ENCODE results near the gene NDE1.

Gene NDE1

GRCh38 chr16:15772579-15773293 lies 122.7 kb downstream of the NDE1 start:
- in situ Hi-C loops (cut with MboI; ENCODE audit: low sequenced_read_pairs, unreplicated experiment) = loop anchor here (10.0 kb wide), 2 partner anchors 362 to 422 kb away; no protein-coding TSS in a partner anchor
- TF ChIP-seq, protein P1, sequence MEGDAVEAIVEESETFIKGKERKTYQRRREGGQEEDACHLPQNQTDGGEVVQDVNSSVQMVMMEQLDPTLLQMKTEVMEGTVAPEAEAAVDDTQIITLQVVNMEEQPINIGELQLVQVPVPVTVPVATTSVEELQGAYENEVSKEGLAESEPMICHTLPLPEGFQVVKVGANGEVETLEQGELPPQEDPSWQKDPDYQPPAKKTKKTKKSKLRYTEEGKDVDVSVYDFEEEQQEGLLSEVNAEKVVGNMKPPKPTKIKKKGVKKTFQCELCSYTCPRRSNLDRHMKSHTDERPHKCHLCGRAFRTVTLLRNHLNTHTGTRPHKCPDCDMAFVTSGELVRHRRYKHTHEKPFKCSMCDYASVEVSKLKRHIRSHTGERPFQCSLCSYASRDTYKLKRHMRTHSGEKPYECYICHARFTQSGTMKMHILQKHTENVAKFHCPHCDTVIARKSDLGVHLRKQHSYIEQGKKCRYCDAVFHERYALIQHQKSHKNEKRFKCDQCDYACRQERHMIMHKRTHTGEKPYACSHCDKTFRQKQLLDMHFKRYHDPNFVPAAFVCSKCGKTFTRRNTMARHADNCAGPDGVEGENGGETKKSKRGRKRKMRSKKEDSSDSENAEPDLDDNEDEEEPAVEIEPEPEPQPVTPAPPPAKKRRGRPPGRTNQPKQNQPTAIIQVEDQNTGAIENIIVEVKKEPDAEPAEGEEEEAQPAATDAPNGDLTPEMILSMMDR (IDR thresholded peaks at IDR 0.05; ENCODE audit: borderline replicate concordance, control extremely low read depth, extremely low read depth, insufficient read depth, missing control alignments) = no peak
- no peak for DNase-seq (ENCODE audit: low spot score)

- TF ChIP-seq, protein P1 (IDR thresholded peaks at IDR 0.05; ENCODE audit: borderline replicate concordance, control extremely low read depth, extremely low read depth, insufficient read depth, missing control alignments) = no peak
- in situ Hi-C loops (cut with MboI; ENCODE audit: low sequenced_read_pairs, unreplicated experiment) = loop anchor here (10.0 kb wide), 2 partner anchors 361 to 421 kb away; no protein-coding TSS in a partner anchor
Observed at GRCh38 chr16:15773968-15774367, 123.9 kb downstream of the NDE1 start.

GRCh38 chr16:15775209-15775608 lies 125.2 kb downstream of the NDE1 start:
- TF ChIP-seq, protein P1 (IDR thresholded peaks at IDR 0.05; ENCODE audit: borderline replicate concordance, control extremely low read depth, extremely low read depth, insufficient read depth, missing control alignments) = no peak
- in situ Hi-C loops (cut with MboI; ENCODE audit: low sequenced_read_pairs, unreplicated experiment) = loop anchor here (10.0 kb wide), 2 partner anchors 360 to 420 kb away; no protein-coding TSS in a partner anchor
- DNase-seq (ENCODE audit: low spot score) = no peak

More at GRCh38 chr16:15773968-15774367, 123.9 kb downstream of the NDE1 start:
- DNase-seq (ENCODE audit: low spot score) = no peak

DNA sequence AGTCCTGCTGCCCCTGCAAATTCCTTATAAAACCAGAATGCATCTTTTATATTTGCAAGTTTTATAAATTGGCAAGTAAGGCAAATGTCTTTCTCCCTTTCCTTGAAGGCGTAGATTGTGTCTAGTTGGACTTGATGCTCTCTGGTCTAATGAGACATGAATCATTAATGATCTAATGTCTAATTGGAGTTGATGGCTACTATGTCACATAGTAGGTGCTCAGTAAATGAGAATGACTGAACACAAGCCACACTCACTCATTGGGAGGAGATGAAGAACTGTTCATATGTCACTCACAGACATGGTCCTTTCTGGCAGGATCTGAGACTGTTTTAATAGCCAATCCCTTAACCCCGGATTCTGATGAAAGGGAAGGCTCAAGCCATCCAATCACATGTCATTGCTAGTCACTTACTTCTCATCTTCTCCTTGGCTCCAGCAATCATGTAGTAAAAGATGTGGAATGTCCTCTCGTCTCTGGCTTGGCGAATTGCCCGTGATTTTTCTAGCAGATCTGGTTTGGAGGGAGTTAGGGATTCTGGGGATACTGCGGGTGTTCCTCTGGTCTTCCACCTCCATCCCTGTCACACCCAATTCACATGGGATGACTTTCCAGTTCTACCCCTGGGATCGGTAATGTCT lies 125.7 kb downstream of the NDE1 start:
- TF ChIP-seq, protein P1 (IDR thresholded peaks at IDR 0.05; ENCODE audit: borderline replicate concordance, control extremely low read depth, extremely low read depth, insufficient read depth, missing control alignments) = no peak
- no peak for DNase-seq (ENCODE audit: low spot score)
- in situ Hi-C loops (cut with MboI; ENCODE audit: low sequenced_read_pairs, unreplicated experiment) = loop anchor here (10.0 kb wide), 2 partner anchors 359 to 419 kb away; no protein-coding TSS in a partner anchor

Data from GM13976 (cell line).